ENCODE measurements around the gene TPST2.

The TPST2 gene

GRCh38 chr22:26610072-26610958, 20.4 kb upstream of the TPST2 start:
- DNase-seq (ENCODE audit: low read depth), result no peak

- DNase-seq (ENCODE audit: low read depth), result no peak
Measured at GRCh38 chr22:26609287-26609686, 19.4 kb upstream of the TPST2 start.

DNA sequence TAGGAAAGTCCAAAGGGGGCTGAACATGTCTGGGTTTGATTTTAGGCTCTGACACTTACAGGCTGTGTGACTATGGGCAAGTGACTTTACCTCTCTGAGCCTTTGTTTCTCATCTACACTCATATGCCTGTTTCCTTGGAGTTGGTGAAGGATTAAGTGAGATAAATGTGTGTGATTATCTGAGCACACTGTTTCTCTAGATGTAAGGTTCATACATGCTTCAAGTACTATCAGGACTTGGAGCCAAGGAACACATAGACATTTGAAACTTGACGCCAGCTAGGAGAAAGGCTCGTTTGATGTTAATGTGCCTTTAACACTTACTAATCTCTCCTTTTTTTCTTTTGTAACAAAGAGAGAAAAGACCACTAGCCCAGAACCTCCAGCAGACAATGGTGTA, 18.2 kb upstream of the TPST2 start:
- DNase-seq (ENCODE audit: low read depth), result no peak

GRCh38 chr22:26606611-26607010, 16.7 kb upstream of the TPST2 start:
- DNase-seq (ENCODE audit: low read depth), result no peak

GRCh38 chr22:26604368-26604767, 14.4 kb upstream of the TPST2 start:
- no peak for DNase-seq (ENCODE audit: low read depth)

DNA sequence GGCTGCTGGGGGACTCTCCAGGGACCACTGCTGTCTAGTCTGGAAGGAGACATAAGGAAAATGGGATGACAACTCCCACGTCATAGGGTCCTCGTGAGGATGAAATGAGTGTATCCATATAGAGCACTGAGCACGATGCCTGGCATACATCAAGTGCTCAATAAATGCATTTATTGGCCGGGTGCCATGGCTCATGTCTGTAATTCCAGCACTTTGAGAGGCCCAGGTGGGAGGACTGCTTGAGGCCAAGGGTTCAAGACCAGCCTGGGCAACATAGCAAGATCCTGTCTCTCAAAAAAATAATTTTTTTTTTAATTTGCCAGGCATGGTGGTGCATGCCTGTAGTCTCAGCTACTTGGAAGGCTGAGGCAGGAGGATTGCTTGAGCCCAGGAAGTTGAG, 12.2 kb upstream of the TPST2 start:
- no peak for DNase-seq (ENCODE audit: low read depth)

DNA sequence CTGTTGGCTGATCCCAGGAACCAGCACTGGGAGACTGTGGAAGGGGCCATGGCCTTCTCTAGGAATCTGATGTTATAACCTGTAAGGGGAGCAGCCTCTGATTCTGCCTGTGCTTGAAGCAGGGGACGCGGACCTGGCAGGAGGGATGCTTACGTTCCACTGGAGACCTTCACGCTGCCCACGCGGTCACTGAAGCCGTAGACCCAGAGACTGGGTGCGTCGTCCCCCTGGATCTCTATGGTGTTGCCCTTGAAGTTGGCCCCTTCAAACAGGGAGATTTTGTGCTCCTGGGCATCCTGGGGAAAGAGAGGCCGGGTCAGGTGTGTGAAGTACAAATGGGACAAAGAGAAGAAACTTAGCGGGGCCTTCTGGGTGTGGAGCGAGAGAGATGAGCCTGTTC, 11.8 kb upstream of the TPST2 start:
- no peak for DNase-seq (ENCODE audit: low read depth)

- DNase-seq (ENCODE audit: low read depth), result no peak
Measured at GRCh38 chr22:26599505-26599904, 9.6 kb upstream of the TPST2 start.

DNA sequence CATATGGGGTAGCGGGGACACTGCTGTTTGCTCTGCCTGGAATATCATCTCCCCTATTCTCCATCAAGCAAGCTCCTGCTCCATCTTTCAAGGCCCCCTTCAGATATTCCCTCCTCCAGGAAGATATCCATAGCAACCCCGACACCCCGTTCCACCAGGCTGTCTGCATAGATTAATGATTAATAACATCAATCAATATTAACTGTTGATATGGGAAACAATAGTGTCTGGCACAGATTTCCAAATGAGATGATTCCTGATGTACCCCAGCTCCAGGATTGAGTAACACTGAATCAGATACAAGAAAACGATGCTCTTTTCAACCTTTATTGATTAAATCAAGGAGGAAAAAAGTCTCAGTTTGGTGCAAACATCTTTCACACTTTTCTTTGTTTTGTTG, 7.5 kb upstream of the TPST2 start:
- no peak for DNase-seq (ENCODE audit: low read depth)

- no peak for DNase-seq (ENCODE audit: low read depth)
Measured at GRCh38 chr22:26597026-26597425, 7.1 kb upstream of the TPST2 start.

- DNase-seq (ENCODE audit: low read depth), result no peak
Measured at GRCh38 chr22:26593763-26594162, 3.8 kb upstream of the TPST2 start.

DNA sequence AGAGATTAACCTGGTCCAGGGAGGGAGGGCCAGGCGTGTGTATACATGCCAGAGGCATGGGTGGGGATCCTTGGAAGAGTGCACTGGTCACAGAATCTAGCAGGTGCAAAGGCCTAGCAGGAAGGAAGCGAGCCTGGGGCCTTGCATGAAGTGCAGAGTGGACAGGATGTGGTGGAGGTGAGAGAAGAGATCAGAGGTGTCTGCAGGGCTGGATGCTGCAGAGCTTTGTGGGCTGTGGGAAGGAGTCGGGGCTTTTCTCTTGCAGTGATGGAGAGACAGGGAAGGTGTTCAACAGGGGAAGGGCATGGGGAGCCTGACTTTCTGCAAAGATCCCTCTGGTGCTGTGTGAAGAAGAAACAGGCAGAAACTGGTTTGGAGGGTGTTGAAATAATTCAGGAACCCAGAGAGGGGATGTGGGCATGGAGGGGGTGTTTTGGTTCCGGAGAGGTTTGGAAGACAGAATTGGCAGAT, 2.5 kb upstream of the TPST2 start:
- DNase-seq (ENCODE audit: low read depth), result no peak

- no peak for DNase-seq (ENCODE audit: low read depth)
Measured at GRCh38 chr22:26589367-26589844, 526 bp downstream of the TPST2 start.

DNA sequence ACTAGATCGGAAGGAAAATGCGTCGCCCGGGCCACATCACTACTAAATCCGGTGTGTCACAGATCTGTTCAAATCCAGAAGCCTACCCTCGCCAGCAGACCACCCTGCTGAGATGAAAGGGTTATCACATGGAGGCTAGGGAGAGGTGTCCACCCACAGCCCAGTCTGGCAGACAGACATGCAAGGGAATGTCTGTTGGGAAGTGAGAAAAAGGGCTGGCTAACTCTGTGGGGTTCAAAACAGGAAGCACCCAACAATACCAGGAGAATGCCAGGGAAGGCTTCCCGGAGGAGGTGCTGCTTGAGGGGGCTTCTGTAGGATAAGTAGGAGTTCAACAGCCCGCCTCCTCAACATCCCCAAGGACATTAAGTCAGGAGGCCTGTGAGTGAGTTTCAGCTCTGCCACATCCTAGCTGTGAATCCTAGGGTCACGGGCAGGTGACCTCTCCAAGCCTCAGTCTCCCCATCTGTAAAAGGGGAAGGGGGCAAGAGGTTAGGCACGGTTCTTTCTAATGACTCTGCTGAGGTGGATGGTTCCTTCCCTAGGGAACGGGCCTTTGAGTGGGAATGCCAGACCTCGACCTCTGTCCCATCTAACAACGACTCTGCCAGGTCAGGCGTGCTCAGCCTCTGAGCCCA, 1.1 kb downstream of the TPST2 start:
- no peak for DNase-seq (ENCODE audit: low read depth)

DNA sequence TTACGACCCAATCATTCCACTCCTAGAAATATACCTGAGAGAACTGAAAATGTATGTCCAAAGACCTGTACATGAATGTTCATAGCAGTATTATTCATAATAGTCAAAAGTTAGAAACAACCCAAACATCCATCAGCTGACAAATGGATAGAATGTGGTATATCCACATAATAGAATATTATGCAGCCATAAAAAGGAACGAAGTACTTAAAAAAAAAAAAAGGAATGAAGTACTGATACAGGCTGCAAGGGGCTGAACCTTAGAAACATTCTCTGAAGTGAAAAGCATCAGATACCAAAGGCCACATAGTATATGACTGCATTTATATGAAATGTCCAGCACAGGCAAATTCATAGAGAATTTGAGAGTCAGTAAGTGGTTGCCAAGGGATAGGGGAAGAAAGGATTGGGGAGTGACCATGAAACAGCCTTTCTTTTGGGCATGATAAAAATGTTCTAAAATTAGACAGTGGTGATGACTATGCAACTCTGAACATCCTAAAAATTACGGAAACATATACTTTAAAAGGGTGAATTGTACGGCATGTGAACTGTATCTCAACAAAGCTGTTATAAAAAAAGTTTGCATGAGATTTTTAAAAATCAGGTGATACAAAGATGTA, 1.8 kb downstream of the TPST2 start:
- DNase-seq (ENCODE audit: low read depth), result no peak

DNA sequence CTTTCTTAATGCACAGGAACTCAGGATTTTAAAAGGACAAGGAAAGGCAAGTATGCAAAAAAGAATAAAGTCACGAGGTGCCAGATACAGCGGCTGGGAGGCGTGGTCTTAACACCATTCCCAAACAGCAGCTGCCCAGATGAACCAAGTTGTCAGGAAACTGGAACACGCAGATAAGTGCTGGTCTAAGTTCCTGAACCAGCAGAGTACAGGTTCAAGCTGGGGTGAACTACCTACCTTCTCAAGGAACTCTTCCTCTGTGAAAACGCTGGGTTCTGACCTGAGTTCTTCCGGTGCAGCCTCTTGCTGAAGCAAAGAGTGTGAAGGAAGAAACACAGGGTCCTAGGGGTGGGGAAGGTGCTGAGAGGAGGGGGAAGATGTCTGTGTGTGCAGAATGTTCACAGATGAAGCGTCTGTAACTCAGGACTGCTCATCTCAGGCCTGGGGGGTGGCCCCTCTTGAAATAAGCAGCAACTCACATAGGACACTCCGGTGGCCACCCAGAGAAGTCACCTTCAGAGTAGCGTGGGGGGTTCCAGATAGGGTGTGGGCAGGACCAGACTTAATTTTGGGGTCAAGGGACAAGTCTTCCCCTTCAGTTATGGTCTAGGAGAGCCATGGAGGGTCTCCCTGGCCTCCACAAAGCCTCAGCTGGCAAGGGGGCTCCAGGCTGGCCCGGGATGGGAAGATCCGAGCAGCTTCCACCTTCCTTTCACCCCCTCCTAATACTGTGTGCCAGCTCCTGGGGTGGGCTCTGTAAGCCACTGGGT, 3.2 kb downstream of the TPST2 start:
- DNase-seq (ENCODE audit: low read depth), result no peak

DNA sequence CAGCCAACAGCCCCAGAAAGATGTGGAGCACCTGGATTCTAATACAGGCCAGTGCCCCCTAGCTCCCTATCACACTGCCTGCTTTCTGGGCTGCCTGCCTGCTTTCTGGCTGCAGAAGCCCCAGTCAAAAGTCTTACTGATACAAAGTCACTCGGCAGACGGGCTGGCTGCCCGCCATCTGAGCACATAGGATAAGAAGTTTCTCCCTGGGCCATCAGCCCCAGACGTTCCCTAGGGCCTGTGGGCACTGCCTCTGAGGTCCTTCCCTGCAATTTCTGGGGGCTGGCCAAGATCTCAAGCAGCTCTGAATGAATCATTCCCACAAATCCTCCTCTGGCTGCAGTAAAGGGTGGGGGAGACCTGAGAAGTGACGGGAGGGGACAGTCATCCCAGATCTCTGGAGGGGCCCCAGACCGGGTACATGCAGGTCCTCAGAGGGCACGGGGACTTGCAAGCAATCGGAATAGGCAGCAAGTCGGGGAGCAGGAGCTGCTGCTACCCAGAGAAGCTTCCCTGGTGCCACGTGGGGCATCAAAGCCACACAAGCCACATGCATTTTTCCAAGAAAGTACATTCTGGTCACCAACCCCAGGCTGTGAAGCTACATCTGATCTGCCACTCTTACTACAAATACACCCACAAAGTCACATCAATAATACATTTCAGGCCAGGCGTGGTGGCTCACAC, 4.7 kb downstream of the TPST2 start:
- no peak for DNase-seq (ENCODE audit: low read depth)

- DNase-seq (ENCODE audit: low read depth), result no peak
Measured at GRCh38 chr22:26584010-26584409, 5.9 kb downstream of the TPST2 start.

GRCh38 chr22:26581633-26582168, 8.2 kb downstream of the TPST2 start:
- no peak for DNase-seq (ENCODE audit: low read depth)

- DNase-seq (ENCODE audit: low read depth), result no peak
Measured at GRCh38 chr22:26581026-26581425, 8.9 kb downstream of the TPST2 start.

- no peak for DNase-seq (ENCODE audit: low read depth)
Measured at GRCh38 chr22:26580240-26580962, 9.5 kb downstream of the TPST2 start.
